H1 (cell line): ENCODE measurements around the gene SDC4. TPM values are rescaled to one million over a fixed set of nuclear protein-coding genes. Genes with fewer than 3 reads are reported as not detected.

Experiments
- BRCA1 ChIP-seq: IDR thresholded peaks from 2 replicates; pipeline ENCODE4 v1.6.1; 2012; ENCODE audit warnings: low read depth, low read length, improper control_type of control experiment
- CEBPB ChIP-seq: IDR thresholded peaks from 2 replicates; pipeline ENCODE4 v1.6.1; 2012; ENCODE audit warnings: low read depth, low read length
- CHD1 ChIP-seq: IDR thresholded peaks from 2 replicates; pipeline ENCODE4 v1.6.1; 2012; ENCODE audit warnings: low read depth, low read length, improper control_type of control experiment
- CHD2 ChIP-seq: IDR thresholded peaks from 2 replicates; pipeline ENCODE4 v1.6.1; 2012; ENCODE audit warnings: low read length, improper control_type of control experiment
- CHD7 ChIP-seq: fragments of 300-600 bp; sonication (generic); IDR thresholded peaks from 2 replicates; pipeline ENCODE4 v1.7.1; 2012; ENCODE audit warnings: low read length, moderate library complexity, mild to moderate bottlenecking, inconsistent platforms; ENCODE audit not compliant: insufficient replicate concordance
- GABPA ChIP-seq: IDR thresholded peaks from 2 replicates; pipeline ENCODE4 v1.6.1; 2011; ENCODE audit warnings: mild to moderate bottlenecking, low read length, moderate library complexity, borderline replicate concordance; ENCODE audit not compliant: insufficient read depth
- MAFK ChIP-seq: IDR thresholded peaks from 2 replicates; pipeline ENCODE4 v1.6.1; 2012; ENCODE audit warnings: low read depth, mild to moderate bottlenecking, improper control_type of control experiment, low read length
- RFX5 ChIP-seq: IDR thresholded peaks from 2 replicates; pipeline ENCODE4 v1.6.1; 2011; ENCODE audit warnings: low read depth, low read length, improper control_type of control experiment, borderline replicate concordance
- SRF ChIP-seq: IDR thresholded peaks from 2 replicates; pipeline ENCODE4 v1.6.1; 2011; ENCODE audit warnings: mild to moderate bottlenecking, low read depth, low read length, moderate library complexity
- SUZ12 ChIP-seq: fragments of 200-600 bp; sonication (generic); IDR thresholded peaks from 2 replicates; pipeline ENCODE4 v1.6.1; 2012; ENCODE audit warnings: mild to moderate bottlenecking, inconsistent platforms, low read length, moderate library complexity, mixed read lengths
- TCF12 ChIP-seq: IDR thresholded peaks from 2 replicates; pipeline ENCODE4 v1.6.1; 2011; ENCODE audit warnings: low read depth, mild to moderate bottlenecking, low read length
- YY1 ChIP-seq: IDR thresholded peaks from 2 replicates; pipeline ENCODE4 v1.6.1; 2011; ENCODE audit warnings: low read depth, mild to moderate bottlenecking, low read length
- polyA plus RNA-seq, 7 experiments: library from polyadenylated mRNA; depleted of rRNA in 3 of 7; stranded (reverse) in 5 of 7; unstranded in 2 of 7; fragments of >200 nt in 5 of 7; fragments of 200-250 nt in 2 of 7; gene quantifications; 1 replicate in 5 of 7; 2 replicates in 1 of 7; 4 replicates in 1 of 7; pipeline versions ENCODE4 v1.2.1 to v1.2.3, GENCODE V29; 2011 to 2013; ENCODE audit warnings: missing spikeins in 2 of 7, mixed read lengths in 2 of 7
- total RNA-seq: library from RNA; stranded (reverse); fragmentation: NEBNext Ultra II Directional; extraction: Animal tissue kit (Norgen Biotek cat#: 25700); gene quantifications from 2 replicates; pipeline ENCODE4 v1.2.1, GENCODE V29; 2021

The SDC4 gene
- total and polyA plus RNA-seq, 2 of the 8 experiments (the other 6 are each of a cell fraction or from before 2014, with no cell fraction given) = 34.6 to 60.2 TPM

DNA sequence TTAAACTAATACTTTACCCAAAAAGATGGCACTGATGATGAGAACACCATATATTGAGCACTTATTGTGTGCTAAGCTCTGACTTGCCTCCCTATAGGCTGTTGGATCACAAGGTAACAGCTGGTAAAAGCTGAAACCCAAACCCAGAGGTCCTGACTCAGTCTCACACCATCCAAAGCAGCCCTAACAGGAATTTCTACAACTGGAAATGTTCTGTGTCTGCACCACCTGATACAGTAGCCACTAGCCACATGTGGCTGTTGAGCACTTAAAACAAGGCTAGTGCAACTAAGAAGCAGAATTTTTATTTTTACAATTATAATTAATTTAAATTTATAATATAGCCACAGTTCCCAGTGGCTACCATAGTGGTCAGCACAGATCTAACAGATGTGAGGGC lies 24.5 kb downstream of the SDC4 start (continued):
- TF ChIP-seq CHD7 (no peak), CHD1 (no peak), YY1 (no peak), CHD2 (no peak), BRCA1 (no peak), TCF12 (no peak), MAFK (no peak), CEBPB (no peak), SRF (no peak), SUZ12 (no peak), RFX5 (no peak), GABPA (no peak)
